ENCODE results near the gene OGG1. TPM values are rescaled to one million over a fixed set of nuclear protein-coding genes. Genes with fewer than 3 reads are reported as not detected.

The OGG1 gene
- total and polyA plus RNA-seq, 9 of the 15 experiments (the other 6 are each of a cell fraction or from before 2014, with no cell fraction given) = 6.6 to 33.0 (median 24.4) TPM

DNA sequence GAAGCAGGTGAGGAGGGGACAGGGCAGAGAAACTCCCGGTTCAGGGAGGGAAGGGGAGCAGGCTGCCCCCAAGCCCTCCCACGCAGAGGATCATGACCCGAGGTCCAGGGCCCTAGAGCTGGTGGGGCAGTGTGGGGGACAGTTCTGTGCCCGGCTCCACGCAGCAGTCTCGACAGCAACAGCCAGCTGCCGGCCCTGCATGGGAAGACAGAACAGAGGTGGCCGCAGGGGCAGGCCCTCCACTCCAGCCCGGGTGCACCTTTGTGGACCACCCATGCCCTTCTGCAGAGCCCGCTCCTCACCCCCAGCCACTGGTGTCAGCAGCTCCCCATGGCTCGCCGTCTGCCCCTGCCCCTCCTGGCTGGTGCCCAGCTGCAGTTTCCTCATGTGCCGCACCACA lies 7.7 kb downstream of the OGG1 start:
- no peaks in the 10 kb centered on the region for H3K79me2 ChIP-seq (ENCODE audit: control insufficient read depth, insufficient read depth, low read length)
- 83% methylated on average over 11 of the region's 13 CpGs for WGBS (ENCODE audit: insufficient coverage, low coverage, missing lambda C conversion rate)
- DNase-seq (ENCODE audit: extremely low read depth in 1 of 4, low spot score in 3 of 4) (no peak), FAIRE-seq (no peak), ATAC-seq (no peak)
- no peak overlapping the region for H3K27ac ChIP-seq (ENCODE audit: extremely low read depth, low read depth, low read length)
- H3K27me3 ChIP-seq (ENCODE audit: control insufficient read depth in 2 of 2, insufficient read depth in 2 of 2, low read length in 2 of 2) = no peaks in the 10 kb centered on the region
- no peak overlapping the region for H3K4me3 ChIP-seq
- H3K4me2 ChIP-seq (ENCODE audit: insufficient read depth, low read length) = no peak overlapping the region
- H3K9ac ChIP-seq (ENCODE audit: insufficient read depth in 1 of 2, low read depth in 2 of 2, low read length in 2 of 2) = peak overlapping the region in 1 of 2 experiments; percentile 47; a peak in 1 of 4 replicates
- peaks cover 46% of the 10 kb centered on the region for H3K36me3 ChIP-seq (ENCODE audit: control insufficient read depth, insufficient read depth, low read length)
- in situ Hi-C loops (cut with MboI) = no loop called here
- H3K9me1 ChIP-seq (ENCODE audit: control insufficient read depth, insufficient read depth, low read length) = no peaks in the 10 kb centered on the region
- H3K9me3 ChIP-seq (replicated peaks; ENCODE audit: control insufficient read depth, insufficient read depth, low read depth, low read length) = no peaks in the 10 kb centered on the region; the same call in 1 of the 2 replicates
- TF ChIP-seq HSF4 (CRISPR knock-in tag; IDR thresholded peaks at IDR 0.05; ENCODE audit: borderline replicate concordance) (no peak), RBFOX2 (IDR thresholded peaks at IDR 0.05; ENCODE audit: low read depth, low read length) (peak; percentile 44; the same call in 1 of the 2 replicates), TAF7 (tag; IDR thresholded peaks at IDR 0.05) (no peak)
- peaks cover 0 to 8% of the 10 kb centered on the region in 2 experiments; a peak in 2 of 5 replicates for H3K4me1 ChIP-seq (replicated peaks in 1 of 2; ENCODE audit: control insufficient read depth in 2 of 2, insufficient read depth in 2 of 2, low read length in 2 of 2)
- no TSS peak for BruUV-seq (replicated peaks)
- no peak overlapping the region for H2AFZ ChIP-seq (ENCODE audit: low read depth, low read length)
- ChIA-PET POLR2A (interaction anchor here (0.7 kb wide), 1 partner anchor 361 kb away, joined by 3 read pairs; no protein-coding TSS in a partner anchor), CTCF (ENCODE audit: low intra/inter-chr PET ratio) (no interaction called here)
- H4K20me1 ChIP-seq (replicated peaks; ENCODE audit: control insufficient read depth, insufficient read depth, low read length) = no peaks in the 10 kb centered on the region
- intact Hi-C loops (cut with micrococcal nuclease) = no loop called here

DNA sequence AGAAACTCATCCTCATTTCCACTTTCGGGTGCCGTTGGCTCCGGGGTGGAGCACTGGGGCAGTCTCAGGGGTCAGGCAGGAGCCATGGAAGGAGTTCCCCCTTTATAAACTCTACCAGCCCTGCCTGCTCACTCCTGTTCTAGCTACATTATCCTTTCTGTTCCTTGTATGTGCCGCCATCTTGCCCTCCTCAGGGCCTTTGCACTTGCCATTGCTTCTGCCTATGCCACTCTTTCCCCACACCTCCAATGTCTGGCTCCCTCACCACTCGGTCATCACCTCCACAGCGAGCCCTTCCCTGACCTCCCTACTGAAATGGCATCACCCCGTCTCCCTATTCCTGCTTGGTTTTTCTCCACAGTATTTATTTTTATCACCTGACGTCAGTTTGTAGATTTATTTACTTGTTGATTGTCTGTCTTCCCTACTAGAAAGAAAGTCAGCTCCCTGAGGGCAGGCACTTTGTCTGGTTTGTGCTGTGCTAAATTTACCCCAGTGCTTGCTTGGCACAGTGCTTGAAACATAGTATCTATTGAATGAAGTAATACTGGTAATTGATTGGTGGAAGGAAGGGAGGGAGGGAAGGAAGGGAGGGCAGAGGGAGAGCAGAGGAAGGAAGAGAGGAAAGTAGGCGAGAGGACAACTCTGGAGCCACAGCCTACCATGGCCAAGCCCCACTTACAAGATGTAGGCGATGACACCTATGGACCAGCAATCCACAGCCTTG lies 11.2 kb downstream of the OGG1 start:
- Histone ChIP-seq H3K27ac (ENCODE audit: extremely low read depth, low read depth, low read length) (no peak overlapping the region), H3K4me2 (ENCODE audit: insufficient read depth, low read length) (no peak overlapping the region), H3K9me1 (ENCODE audit: control insufficient read depth, insufficient read depth, low read length) (no peaks in the 10 kb centered on the region), H4K20me1 (replicated peaks; ENCODE audit: control insufficient read depth, insufficient read depth, low read length) (no peaks in the 10 kb centered on the region), H3K9me3 (replicated peaks; ENCODE audit: control insufficient read depth, insufficient read depth, low read depth, low read length) (no peaks in the 10 kb centered on the region; the same call in 1 of the 2 replicates), H3K4me3 (no peak overlapping the region), H3K9ac (ENCODE audit: insufficient read depth in 1 of 2, low read depth in 2 of 2, low read length in 2 of 2) (no peak overlapping the region), H2AFZ (ENCODE audit: low read depth, low read length) (no peak overlapping the region), H3K79me2 (ENCODE audit: control insufficient read depth, insufficient read depth, low read length) (no peaks in the 10 kb centered on the region), H3K4me1 (replicated peaks in 1 of 2; ENCODE audit: control insufficient read depth in 2 of 2, insufficient read depth in 2 of 2, low read length in 2 of 2) (peaks cover 0 to 4% of the 10 kb centered on the region in 2 experiments; a peak in 3 of 5 replicates), H3K36me3 (ENCODE audit: control insufficient read depth, insufficient read depth, low read length) (peaks cover 28% of the 10 kb centered on the region; the same call in 2 of the 3 replicates), H3K27me3 (ENCODE audit: control insufficient read depth in 2 of 2, insufficient read depth in 2 of 2, low read length in 2 of 2) (no peaks in the 10 kb centered on the region)
- in situ Hi-C loops (cut with MboI) = no loop called here
- ATAC-seq (no peak), DNase-seq (ENCODE audit: extremely low read depth in 1 of 4, low spot score in 3 of 4) (no peak), FAIRE-seq (no peak)
- POLR2A ChIA-PET = interaction anchor here (0.6 kb wide), 1 partner anchor 14 kb away, joined by 4 read pairs; no protein-coding TSS in a partner anchor
- WGBS (ENCODE audit: insufficient coverage, low coverage, missing lambda C conversion rate) = 82% methylated on average over 10 of the region's 10 CpGs
- CTCF ChIA-PET (ENCODE audit: low intra/inter-chr PET ratio) = no interaction called here
- intact Hi-C loops (cut with micrococcal nuclease) = no loop called here
- no TSS peak for BruUV-seq (replicated peaks)
- TF ChIP-seq ZNF224 (CRISPR knock-in tag; IDR thresholded peaks at IDR 0.05) (no peak), ZNF76 (CRISPR knock-in tag; IDR thresholded peaks at IDR 0.05; ENCODE audit: borderline replicate concordance) (no peak), ZNF583 (CRISPR knock-in tag; IDR thresholded peaks at IDR 0.05) (no peak)
- TF ChIP-seq, protein P1, sequence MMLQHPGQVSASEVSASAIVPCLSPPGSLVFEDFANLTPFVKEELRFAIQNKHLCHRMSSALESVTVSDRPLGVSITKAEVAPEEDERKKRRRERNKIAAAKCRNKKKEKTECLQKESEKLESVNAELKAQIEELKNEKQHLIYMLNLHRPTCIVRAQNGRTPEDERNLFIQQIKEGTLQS (IDR thresholded peaks at IDR 0.05) = no peak
- TF ChIP-seq, protein P1 (CRISPR knock-in tag; conservative IDR thresholded peaks at IDR 0.05) = no peak
- TF ChIP-seq, protein P2, sequence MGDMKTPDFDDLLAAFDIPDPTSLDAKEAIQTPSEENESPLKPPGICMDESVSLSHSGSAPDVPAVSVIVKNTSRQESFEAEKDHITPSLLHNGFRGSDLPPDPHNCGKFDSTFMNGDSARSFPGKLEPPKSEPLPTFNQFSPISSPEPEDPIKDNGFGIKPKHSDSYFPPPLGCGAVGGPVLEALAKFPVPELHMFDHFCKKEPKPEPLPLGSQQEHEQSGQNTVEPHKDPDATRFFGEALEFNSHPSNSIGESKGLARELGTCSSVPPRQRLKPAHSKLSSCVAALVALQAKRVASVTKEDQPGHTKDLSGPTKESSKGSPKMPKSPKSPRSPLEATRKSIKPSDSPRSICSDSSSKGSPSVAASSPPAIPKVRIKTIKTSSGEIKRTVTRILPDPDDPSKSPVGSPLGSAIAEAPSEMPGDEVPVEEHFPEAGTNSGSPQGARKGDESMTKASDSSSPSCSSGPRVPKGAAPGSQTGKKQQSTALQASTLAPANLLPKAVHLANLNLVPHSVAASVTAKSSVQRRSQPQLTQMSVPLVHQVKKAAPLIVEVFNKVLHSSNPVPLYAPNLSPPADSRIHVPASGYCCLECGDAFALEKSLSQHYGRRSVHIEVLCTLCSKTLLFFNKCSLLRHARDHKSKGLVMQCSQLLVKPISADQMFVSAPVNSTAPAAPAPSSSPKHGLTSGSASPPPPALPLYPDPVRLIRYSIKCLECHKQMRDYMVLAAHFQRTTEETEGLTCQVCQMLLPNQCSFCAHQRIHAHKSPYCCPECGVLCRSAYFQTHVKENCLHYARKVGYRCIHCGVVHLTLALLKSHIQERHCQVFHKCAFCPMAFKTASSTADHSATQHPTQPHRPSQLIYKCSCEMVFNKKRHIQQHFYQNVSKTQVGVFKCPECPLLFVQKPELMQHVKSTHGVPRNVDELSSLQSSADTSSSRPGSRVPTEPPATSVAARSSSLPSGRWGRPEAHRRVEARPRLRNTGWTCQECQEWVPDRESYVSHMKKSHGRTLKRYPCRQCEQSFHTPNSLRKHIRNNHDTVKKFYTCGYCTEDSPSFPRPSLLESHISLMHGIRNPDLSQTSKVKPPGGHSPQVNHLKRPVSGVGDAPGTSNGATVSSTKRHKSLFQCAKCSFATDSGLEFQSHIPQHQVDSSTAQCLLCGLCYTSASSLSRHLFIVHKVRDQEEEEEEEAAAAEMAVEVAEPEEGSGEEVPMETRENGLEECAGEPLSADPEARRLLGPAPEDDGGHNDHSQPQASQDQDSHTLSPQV (IDR thresholded peaks at IDR 0.05) = no peak
